Measurements from ENCODE around the gene OPN1SW. TPM values are rescaled to one million over a fixed set of nuclear protein-coding genes. Genes with fewer than 3 reads are reported as not detected.

The OPN1SW gene
- total RNA-seq, 4 donors from 2014 or later: not detected

DNA sequence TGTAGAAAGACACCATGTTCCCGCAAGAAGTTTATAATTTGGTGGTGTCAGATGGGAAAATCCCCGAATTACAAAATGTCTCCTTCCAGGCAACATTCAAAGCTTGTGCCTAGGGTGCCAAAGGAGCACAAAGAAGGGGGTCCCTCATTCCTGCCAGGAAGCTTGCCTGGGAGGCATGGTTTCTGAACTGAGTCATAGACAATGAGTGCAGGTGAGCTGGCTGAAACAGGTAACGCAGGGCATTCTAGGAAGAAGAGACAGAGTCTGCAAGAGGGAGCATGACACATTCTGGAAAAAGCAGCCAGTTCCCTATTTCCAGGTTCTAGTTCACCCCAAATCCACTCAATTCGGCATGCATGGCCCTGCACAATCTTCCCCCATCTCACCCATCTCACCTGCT lies 48.4 kb downstream of the OPN1SW start:
- Histone ChIP-seq H3K4me3 (no peak overlapping the region), H3K9me3 (no peaks in the 10 kb centered on the region), H3K4me1 (no peaks in the 10 kb centered on the region), H3K27ac (no peak overlapping the region), H3K27me3 (peaks cover 0 to 40% (median 0%) of the 10 kb centered on the region in 4 donors), H3K36me3 (no peaks in the 10 kb centered on the region)
- TF ChIP-seq, protein P1, sequence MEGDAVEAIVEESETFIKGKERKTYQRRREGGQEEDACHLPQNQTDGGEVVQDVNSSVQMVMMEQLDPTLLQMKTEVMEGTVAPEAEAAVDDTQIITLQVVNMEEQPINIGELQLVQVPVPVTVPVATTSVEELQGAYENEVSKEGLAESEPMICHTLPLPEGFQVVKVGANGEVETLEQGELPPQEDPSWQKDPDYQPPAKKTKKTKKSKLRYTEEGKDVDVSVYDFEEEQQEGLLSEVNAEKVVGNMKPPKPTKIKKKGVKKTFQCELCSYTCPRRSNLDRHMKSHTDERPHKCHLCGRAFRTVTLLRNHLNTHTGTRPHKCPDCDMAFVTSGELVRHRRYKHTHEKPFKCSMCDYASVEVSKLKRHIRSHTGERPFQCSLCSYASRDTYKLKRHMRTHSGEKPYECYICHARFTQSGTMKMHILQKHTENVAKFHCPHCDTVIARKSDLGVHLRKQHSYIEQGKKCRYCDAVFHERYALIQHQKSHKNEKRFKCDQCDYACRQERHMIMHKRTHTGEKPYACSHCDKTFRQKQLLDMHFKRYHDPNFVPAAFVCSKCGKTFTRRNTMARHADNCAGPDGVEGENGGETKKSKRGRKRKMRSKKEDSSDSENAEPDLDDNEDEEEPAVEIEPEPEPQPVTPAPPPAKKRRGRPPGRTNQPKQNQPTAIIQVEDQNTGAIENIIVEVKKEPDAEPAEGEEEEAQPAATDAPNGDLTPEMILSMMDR (IDR thresholded peaks at IDR 0.05): no peak
- WGBS, 2 donors: 47 to 48% methylated on average over 4 of the region's 4 CpGs
- DNase-seq: no peak
- intact Hi-C loops (cut with DNase I): no loop called here

DNA sequence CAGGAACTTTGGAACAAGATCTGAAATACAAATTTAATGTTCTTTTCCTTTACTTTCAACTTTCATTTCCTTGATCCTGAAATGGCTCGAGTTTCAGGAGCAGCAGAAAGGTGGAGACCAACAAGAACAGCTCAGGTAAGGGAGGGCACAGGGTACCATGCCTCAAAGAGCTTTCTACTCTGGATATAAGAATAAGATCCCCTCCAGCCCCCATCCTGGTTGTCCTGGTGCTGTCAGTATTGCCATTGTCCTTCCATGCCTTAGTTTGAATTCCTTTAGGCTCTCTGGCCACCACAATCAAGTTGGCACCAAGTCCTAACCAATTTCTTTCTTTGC lies 48.9 kb downstream of the OPN1SW start:
- peaks cover 0 to 37% (median 0%) of the 10 kb centered on the region in 4 donors for H3K27me3 ChIP-seq
- no peak for TF ChIP-seq POLR2A (IDR thresholded peaks at IDR 0.05)
- TF ChIP-seq, protein P1 (IDR thresholded peaks at IDR 0.05): no peak
- DNase-seq: no peak
- H3K36me3 ChIP-seq: no peaks in the 10 kb centered on the region
- intact Hi-C loops (cut with DNase I): no loop called here
- 20 to 50% methylated on average over 1 of the region's 1 CpG for WGBS, 2 donors
- no peaks in the 10 kb centered on the region for H3K4me1 ChIP-seq
- no peak overlapping the region for H3K27ac ChIP-seq
- no peak overlapping the region for H3K4me3 ChIP-seq
- no peaks in the 10 kb centered on the region for H3K9me3 ChIP-seq

GRCh38 chr7:128726059-128726736 lies 49.4 kb downstream of the OPN1SW start:
- no peak for DNase-seq
- Histone ChIP-seq H3K36me3 (no peaks in the 10 kb centered on the region), H3K4me3 (no peak overlapping the region), H3K9me3 (no peaks in the 10 kb centered on the region), H3K4me1 (no peaks in the 10 kb centered on the region), H3K27me3 (peaks cover 0 to 37% (median 0%) of the 10 kb centered on the region in 4 donors), H3K27ac (no peak overlapping the region)
- WGBS, 2 donors: 75 to 76% methylated on average over 8 of the region's 8 CpGs
- TF ChIP-seq, protein P1 (IDR thresholded peaks at IDR 0.05): no peak
- no peak for TF ChIP-seq POLR2A (IDR thresholded peaks at IDR 0.05)
- intact Hi-C loops (cut with DNase I): no loop called here

DNA sequence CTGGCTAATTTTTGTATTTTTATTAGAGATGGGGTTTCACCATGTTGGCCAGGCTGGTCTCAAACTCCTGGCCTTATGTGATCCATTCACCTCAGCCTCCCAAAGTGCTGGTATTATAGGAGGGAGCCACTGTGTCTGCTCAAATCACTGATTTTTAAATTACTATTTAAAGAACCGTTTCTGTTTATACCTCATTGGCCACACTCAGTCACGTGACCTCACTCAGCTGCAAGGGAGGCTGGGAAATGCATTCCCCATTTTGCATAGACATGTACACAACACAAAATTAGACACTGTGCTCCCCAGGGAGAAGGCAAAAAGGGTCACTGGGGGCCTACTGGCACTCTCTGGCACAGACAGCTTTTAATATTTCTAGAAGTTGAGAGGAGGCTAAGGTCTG lies 50.1 kb downstream of the OPN1SW start:
- TF ChIP-seq POLR2A (IDR thresholded peaks at IDR 0.05): no peak
- TF ChIP-seq, protein P1 (IDR thresholded peaks at IDR 0.05): no peak
- Histone ChIP-seq H3K9me3 (no peaks in the 10 kb centered on the region), H3K36me3 (no peaks in the 10 kb centered on the region), H3K4me3 (no peak overlapping the region), H3K27ac (no peak overlapping the region), H3K4me1 (no peaks in the 10 kb centered on the region), H3K27me3 (peaks cover 0 to 33% (median 0%) of the 10 kb centered on the region in 4 donors)
- intact Hi-C loops (cut with DNase I): no loop called here
- 86 to 93% methylated on average over 2 of the region's 2 CpGs for WGBS, 2 donors
- DNase-seq: no peak

DNA sequence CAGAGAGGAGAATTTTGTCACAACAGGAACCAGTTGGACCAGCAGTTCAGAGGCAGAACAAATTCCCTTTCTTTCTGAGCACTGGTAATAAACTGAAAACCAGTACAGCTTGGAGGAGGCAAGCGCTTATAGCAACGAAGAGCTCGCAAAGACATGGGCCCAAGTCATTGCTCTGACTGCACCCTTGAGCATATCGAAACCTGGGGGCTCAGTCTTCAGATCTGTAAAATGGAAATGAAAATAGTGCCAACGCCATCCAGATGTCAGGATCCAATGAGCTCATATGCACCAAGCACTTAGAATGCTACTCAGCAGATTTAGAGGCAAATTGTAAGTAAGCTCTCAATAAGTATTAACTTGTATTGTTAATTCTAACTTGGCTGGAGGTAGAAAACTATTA lies 50.9 kb downstream of the OPN1SW start:
- no peak overlapping the region for H3K27ac ChIP-seq
- H3K36me3 ChIP-seq: no peaks in the 10 kb centered on the region
- WGBS, 2 donors: 84 to 93% methylated on average over 5 of the region's 5 CpGs
- H3K4me1 ChIP-seq: no peaks in the 10 kb centered on the region
- peaks cover 0 to 33% (median 0%) of the 10 kb centered on the region in 4 donors for H3K27me3 ChIP-seq
- no peaks in the 10 kb centered on the region for H3K9me3 ChIP-seq
- no peak overlapping the region for H3K4me3 ChIP-seq
- DNase-seq: no peak
- TF ChIP-seq POLR2A (IDR thresholded peaks at IDR 0.05): no peak
- TF ChIP-seq, protein P1 (IDR thresholded peaks at IDR 0.05): no peak
- intact Hi-C loops (cut with DNase I): no loop called here

Small RNAs within 50 kb of the gene (small RNA-seq; reads per million reads assigned to genes)
- 0 reads per million in 4 donors for gene RN7SL81P

Other genes with a start within 250 kb of the OPN1SW start
- under 1 TPM in 3 of 4 donors, not detected in 1; 0.19 to 0.38 (median 0.35) TPM for gene GARIN1A, start 103.5 kb downstream of the OPN1SW start, total RNA-seq
- 10 to 100 TPM; 23.5 to 66.6 (median 50.8) TPM for gene CALU, start 36.4 kb downstream of the OPN1SW start, total RNA-seq
- 1 to 10 TPM in 2 of 4 donors, under 1 TPM in 2; 0.09 to 5.1 (median 2.2) TPM for gene CCDC136, start 16.2 kb upstream of the OPN1SW start, total RNA-seq
- gene FLNC, start 54.6 kb upstream of the OPN1SW start, total RNA-seq: 10 to 100 TPM in 2 of 4 donors, 1 to 10 TPM in 2; 3.0 to 27.3 (median 7.5) TPM
- 100 to 1,000 TPM; 103 to 148 (median 130) TPM for gene ATP6V1F, start 87.1 kb upstream of the OPN1SW start, total RNA-seq
- gene KCP, start 134.9 kb upstream of the OPN1SW start, total RNA-seq: 1 to 10 TPM in 2 of 4 donors, under 1 TPM in 2; 0.47 to 1.5 (median 0.87) TPM
- gene IRF5, start 162.1 kb upstream of the OPN1SW start, total RNA-seq: 10 to 100 TPM; 12.2 to 20.5 (median 16.9) TPM

Measured in esophagus squamous epithelium (tissue), 5 donors.